Gastroesophageal sphincter (tissue), 3 donors: ENCODE results near the gene F5.

Experiments used
- CTCF ChIP-seq, 4 experiments: fragments of 200-600 bp in 2 of 4; fragments of 450-650 bp in 2 of 4; sonication (generic) in 1 of 4; IDR thresholded peaks; one replicate each; pipeline ENCODE4 v1.5.1; 2017 to 2019; ENCODE audit warnings: antibody characterized with exemption in 4 of 4, mild to moderate bottlenecking in 2 of 4, moderate library complexity in 2 of 4
- POLR2A ChIP-seq, 2 donors: fragments of 450-650 bp; IDR thresholded peaks; one replicate each; pipeline ENCODE4 v1.6.1; 2017; ENCODE audit warnings: antibody characterized with exemption in 2 of 2, mild to moderate bottlenecking in 2 of 2, moderate library complexity in 1 of 2

- no peak for TF ChIP-seq CTCF (IDR thresholded peaks at IDR 0.05)
- TF ChIP-seq POLR2A (IDR thresholded peaks at IDR 0.05): no peak
Measured at GRCh38 chr1:169576241-169576934, 9.9 kb downstream of the F5 start.
